ENCODE results near the gene R3HCC1L. TPM values are rescaled to one million over a fixed set of nuclear protein-coding genes. Genes with fewer than 3 reads are reported as not detected.

Gene R3HCC1L
- polyA plus RNA-seq, 3 donors, result 17.9 to 22.0 (median 19.7) TPM

DNA sequence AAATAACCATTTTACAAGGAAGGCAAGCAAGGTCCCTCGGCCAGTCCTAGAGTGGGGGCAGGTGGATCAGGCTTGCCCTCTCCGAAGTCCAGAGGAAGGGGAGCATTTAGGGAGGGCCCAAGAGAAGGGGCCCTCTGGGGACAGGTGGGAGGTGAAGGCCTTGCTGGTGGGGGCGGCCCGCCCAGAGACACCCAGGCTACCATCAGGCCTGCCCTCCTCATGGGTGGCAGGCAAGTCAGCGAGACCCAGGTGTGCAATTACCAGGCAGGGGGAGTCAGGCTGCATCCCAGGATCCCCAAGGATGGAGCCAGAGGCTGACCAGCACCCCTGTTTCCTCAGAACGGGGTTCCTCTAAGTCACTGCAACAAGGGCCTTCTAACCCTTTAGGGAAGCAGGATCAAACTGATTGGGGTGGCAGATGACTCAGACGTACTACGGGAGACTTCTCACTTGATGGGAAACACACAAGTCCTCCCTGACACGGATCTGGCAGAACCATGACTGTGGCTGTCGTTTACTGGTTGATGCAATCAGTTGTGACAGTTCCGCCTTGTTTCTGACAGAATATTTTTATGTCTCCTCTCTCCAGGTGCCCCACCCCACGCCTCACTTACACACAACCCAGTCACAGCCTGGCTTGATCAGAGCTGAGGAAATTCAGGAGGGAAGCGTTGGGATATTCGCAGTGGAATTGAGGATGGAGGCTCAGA, 125.3 kb downstream of the R3HCC1L start:
- DNase-seq, result no peak

DNA sequence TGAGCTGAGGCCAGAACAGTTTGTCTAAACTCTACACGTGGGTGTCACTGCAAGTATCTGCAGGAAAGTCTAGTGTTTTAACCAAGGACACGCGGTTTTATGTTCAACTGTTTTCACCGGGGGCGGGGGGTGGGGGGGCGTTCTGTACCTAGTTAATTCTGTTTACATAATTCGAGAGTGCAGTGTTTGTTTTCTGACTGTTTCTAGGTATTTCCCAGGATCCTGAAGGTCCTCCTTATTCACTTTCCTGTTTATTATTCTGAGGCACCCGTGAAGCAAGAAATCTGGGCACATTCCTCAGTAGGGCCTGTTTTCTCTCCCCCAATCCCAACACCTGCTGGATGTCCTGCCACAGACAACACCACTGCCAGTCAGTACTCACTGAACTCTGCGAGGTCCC, 125.9 kb downstream of the R3HCC1L start:
- no peak for DNase-seq

DNA sequence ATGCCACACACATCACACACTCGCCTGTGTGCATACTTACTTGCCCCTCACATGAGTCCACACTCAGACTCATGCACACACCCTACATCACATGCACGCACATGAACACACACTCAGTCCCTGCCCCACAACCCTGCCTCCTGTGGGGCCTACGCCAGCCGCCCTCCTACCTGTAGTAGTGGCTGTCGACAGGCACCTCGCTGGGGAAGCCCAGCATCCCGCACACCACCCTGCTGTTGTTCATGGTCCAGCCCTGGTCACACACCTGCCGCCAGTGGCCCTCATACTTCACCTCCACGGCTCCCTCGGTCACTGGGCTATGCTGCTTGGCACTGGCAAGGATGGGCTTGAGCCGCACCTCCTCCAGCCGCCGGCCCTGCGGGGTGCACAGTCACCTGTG, 126.3 kb downstream of the R3HCC1L start:
- DNase-seq, result no peak

DNA sequence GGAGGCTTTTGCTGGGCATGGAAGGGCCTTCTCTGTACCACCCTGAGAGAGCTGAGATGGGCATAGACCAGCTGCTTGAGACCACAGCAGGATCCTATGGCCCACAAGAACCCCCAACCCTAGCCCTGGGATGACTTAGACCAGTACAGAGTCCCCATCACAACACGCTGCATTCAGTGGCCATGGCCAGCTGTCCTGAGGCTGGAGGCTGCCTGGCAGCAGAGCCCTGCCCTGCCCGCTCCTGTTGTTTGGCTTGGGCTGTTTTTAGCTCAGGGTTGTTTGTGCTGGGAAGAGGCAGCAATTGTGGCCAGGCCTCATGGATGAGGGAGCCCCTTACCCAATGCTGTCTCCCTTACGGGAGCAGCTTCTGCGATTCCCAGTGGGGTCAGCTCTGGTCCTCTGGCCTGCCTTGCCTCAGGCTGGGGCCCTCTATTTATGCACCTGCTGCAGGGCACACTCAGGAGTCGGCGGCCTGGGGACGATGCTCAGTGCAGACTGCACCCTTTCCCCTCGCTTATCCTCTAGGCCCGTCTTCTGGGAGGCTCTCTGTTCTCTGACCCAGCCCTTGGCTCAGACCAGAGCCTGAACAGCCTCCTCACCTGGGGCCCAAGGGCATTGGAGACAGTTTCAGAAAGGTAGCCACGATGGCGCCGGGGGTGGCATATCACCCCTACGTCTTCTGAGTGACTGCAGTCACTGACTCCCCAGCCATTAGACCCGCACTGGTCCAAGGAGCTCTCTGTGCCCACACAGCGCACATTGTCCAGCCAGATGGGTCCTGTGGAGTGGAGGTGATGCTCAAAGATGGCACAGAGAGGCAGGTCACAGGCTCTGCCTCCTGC, 127.2 kb downstream of the R3HCC1L start:
- no peak for DNase-seq

- no peak for DNase-seq
These were observed 128.1 kb downstream of the R3HCC1L start for GRCh38 chr10:98262571-98262970.

- DNase-seq, result no peak
These were observed 128.6 kb downstream of the R3HCC1L start for GRCh38 chr10:98263088-98263487.

- DNase-seq, result no peak
These were observed 130.1 kb downstream of the R3HCC1L start for GRCh38 chr10:98264378-98265065.

DNA sequence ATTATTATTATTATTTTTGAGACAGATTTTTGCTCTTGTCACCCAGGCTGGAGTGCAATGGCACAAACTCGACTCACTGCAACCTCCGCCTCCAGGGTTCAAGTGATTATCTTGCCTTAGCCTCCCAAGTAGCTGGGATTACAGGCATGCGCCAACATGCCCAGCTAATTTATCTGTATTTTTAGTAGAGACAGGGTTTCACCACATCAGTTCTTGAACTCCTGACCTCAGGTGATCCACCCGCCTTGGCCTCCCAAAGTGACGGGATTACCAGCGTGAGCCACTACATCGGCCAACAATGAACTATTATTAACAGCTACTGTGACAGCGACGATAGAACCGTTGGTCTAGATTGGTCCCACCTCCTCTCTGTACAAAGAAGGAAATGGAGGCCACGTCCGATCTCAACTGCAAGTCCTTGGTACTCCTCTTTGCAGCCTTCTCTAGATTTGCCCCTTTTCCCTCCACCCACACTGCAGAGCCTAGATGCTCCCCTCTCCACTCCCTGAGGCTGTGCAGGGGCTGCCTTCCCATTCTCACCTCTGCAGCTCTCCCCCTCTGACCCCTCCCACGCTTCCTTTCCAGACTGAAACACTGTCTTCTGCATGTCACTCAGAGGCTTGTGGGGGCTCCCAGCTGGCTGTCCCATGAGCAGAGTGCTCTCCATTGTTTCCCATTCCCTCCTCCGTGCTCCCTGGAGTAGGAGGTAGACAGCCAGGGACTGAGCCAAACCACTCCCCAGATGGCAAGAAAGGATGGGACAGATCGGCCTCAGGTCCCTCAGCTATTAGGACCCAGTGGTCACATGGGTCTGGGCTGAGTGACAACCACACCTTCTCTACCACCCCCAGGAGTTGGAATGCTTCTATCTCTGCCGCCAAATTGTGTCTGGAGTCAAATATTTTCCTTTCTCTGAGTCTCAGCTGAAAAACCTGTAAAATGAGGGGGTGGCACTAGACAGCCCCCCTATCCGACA, 131.2 kb downstream of the R3HCC1L start:
- no peak for DNase-seq

DNA sequence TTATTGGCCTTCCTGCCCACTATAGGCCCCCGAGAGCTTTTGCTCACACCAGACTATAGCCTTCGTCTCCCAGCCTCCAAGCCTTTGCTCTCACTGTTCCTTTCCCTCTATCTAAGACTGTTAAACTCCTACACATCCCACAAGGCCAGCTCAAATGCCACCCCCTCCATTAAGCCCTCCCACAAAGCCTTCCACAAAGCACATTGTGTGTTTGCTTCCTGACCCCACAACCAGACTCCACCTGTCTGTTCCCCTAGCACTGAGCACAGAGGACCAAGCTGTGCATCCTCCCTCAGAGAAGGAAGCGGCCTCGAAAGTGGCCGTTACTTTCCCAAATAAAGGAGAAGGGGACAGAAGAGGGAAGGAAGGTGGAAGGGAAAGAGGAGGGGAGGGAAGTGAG, 132.2 kb downstream of the R3HCC1L start:
- no peak for DNase-seq

- DNase-seq, result no peak
These were observed 132.8 kb downstream of the R3HCC1L start for GRCh38 chr10:98267069-98267893.

DNA sequence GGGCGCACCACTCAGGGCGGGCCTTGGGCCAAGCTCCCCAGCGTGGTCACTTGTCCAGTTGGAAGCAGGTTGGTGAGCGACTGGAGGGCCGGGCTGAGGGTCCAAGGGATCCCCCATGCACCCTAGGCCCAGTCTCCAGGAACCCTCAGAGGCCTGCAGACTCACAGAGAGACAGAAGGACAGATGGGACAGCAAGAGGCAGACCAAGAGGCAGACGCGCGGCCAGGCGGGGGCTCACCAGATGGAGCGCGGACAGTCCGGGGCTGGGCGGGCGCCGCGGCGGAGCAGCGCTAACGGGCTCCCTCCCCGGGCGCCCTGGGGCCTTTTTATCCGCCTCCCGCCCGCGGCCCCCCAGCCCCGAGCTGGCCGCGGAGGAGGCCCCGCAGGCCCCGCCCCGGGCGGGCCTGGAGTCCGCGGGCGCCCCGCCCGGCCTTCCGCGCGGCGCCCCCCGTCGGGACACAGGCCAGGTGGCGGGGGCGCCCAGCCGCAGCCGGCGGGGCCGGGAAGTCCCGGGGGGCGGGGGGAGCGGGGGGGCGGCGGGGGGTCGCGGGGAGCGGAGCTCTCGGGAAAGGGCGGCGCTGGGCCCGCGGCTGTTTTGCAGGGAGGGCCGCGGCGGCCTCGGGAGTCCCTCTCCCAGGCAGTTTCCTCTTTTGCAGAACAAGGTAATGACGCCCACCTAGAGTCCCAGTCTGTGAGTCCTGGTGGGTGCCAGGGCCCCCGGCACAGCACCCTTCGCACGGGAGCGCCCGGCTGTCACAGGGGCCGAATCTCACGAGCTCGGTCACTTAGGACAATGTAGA, 133.6 kb downstream of the R3HCC1L start, which contains the start of gene LOXL4:
TSS of gene LOXL4 (minus strand) at position 301 of the 800 bp plus-strand sequence. CDS start 5,175 bp downstream, outside the sequence.
- no peak for DNase-seq

DNA sequence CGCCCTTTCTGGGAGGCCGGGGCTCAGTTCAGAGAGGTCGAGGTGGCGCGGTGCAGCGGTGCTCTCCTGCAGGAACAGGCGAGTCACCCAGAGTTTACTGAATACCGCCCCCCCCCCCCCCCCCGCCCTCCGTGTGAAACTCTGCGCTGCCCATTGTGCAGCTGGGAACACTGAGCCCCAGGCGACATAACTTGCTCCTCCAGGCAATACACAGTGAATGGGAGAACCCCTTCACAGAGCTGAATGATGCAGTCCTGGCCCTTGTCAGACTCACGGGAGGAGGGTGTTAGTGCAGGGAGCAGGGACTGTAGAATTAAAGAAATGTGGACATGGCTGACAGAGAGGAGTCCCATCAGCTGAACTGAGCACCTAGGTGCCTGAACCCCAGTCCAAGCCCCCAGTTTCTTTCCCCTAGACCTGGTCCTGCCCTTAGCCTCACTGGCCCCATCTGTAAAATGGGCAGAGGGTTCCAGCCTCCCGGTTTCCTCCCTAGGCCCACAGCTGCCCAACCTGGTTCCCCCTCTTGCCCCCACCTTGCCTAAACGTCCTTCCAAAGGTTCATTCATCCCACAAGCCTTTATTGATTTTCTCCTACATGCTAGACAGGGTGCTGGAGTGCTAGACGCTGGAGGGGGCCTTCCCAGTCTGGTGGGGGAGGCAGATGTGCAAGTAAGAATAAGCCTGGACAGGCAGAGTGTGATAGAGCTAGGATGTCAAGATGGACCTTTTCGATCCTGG, 134.4 kb downstream of the R3HCC1L start:
- no peak for DNase-seq

DNA sequence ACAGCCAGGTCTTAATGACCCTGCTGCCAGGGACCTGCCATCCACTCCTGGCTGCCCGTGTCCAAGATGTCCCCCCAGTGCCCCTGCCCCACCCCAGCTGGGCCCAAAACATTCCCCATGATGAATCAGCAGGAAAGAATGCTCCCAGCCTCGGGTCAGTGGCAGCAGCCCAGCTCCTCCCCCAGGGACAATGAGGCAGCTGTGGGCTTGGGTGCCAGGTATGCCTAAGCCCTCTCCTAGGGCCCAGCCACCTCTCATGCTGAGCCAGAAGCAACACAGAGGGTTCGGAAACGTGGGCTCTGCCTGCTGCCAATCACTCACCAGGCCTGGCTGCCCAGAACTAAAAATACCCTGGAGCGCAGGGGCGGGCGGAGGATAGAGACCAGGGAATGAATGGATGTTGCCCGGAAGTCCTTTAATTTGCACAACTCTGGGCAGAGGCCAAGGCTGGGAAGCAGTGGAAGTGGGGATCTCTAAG, 135.0 kb downstream of the R3HCC1L start:
- no peak for DNase-seq

- DNase-seq, result no peak
These were observed 135.8 kb downstream of the R3HCC1L start for GRCh38 chr10:98270073-98270740.

- no peak for DNase-seq
These were observed 136.3 kb downstream of the R3HCC1L start for GRCh38 chr10:98270786-98271185.

DNA sequence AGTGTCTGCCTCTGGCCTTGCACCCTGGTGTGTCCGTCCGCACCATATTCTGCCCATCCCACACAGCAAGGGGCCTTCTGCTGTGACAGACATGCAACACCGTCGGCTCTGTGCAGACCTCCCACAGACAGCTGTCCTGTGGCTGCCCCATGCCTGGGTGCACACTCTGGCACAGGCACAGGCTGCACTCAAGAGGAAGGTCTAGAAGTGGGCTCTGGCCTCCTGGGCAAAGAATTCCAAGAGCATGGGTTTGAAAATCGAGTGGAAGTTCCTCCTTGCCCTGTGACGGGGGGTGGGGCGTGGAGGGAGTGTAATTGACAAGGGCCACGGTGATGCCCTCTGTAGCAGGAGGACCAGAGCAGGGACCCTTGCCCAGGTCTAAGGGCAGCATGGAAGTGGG, 137.8 kb downstream of the R3HCC1L start:
- DNase-seq, result no peak

DNA sequence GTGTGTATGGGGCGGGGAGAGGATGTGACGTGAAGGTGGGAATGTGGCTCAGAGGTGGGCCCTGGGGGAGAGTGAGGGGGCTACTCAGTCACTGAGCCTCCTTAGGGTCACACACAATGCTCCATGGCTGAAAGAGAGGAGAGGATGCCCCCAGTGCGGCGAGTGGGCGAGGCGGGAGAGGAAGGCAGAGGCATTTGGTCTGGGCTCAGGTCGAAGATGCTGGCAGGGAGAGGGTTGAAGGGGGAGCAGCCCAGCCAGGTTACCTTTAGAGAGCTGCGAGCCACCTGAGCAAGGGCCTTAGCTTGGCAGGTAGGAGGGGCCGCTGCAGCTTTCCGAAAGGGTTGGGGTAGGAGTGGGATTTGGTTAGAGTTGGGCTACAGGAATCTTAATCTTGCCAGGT, 138.2 kb downstream of the R3HCC1L start:
- no peak for DNase-seq

All from renal pelvis (tissue), 4 donors.